GM19395 (cell line): ENCODE results near the gene NFATC2.

Experiments used
- ATAC-seq: cut with Tn5 transposase; IDR thresholded peaks from one replicate; pipeline ENCODE4 v1.9.1; 2021; ENCODE audit warnings: mild to moderate bottlenecking, moderate library complexity; ENCODE audit not compliant: unreplicated experiment

Gene NFATC2

DNA sequence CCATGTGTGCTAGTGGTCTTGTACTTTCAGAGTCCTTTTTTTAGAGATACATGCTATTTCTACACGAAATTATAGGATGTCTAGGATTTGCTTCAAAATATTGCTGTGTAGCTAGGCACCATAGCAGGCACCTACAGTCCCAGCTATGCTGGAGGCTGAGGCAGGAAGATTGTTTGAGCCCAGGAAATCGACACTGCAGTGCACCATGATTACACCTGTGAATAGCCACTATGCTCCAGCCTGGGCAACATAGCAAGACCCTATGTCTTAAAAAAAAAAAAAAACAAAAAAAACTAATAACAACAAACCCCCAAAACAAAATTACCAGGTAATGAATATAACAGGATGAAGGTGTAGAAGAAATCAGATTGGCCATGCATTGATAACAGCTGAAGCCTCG, 121.7 kb downstream of the NFATC2 start:
- no peak for ATAC-seq

DNA sequence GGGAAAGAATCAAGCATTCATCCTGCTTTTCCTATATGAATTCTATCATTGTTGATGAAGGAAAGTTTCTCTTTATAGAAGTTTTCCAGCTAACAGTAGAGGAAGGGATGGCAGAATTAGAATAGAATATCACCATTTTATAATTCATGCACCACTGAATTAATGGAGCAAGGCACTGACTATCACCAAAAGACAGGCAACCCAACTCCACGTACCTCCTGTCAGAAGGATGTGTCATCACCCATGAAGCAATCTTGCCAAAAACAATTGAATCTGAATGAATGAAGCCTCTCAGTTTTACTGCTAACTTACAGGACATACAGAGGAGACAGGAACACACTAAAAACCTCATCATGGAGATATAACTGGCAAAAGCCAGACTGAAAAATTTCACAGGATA, 122.4 kb downstream of the NFATC2 start:
- ATAC-seq: no peak

DNA sequence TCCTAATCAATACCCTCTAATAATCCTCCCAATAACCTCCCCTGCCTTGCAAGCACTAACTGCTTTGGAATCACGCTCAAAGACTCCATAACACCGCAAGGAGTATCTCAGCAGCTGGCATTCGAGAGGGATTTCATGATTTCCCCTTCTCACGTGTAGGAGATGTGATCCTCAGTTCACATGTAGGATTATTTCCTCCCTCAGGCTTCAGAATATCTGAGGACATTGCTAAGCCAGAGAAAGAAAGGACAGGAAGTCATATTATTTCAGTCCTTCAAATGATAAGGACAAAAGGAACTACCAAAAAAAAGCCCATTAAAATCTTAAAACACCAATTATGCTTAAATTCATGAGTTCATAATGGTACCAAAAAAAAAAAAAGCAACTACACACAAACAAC, 122.9 kb downstream of the NFATC2 start:
- ATAC-seq: no peak

DNA sequence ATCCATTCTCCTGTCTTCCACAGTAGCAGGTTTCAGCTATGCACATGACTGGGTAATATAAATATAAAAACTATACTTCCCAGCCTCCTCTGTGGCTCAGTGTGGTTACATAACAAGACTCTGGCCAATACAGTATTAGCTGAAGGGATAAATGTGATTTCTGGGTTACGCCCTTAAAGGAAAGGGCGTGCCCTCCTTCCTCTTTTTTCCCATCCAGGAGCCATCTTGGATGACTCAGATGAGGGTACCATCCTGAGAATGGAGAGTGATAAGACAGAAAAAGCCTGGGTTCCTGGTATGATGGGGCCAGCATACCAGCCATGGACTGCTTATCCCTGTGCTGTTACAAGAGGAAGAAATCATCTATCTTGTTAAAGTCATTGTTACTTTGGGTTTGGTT, 123.3 kb downstream of the NFATC2 start:
- ATAC-seq: no peak

DNA sequence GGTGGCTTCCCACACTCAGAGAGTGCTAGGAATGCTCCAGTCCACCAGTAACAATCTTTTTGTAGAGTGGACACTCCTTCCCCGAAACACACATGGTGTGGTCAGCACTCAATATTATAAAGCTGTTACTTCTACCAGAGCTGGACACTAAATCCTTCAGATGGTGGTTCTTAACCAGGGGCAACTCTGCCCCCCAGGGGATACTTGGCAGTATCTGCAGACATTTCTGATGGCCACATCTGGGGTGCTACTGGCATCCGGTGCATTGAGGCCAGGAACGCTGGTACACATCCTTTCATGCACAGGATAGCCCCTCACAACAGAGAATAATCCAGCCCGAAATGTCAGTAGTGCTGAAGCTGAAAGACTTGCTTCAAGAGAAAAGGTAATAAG, 124.4 kb downstream of the NFATC2 start:
- no peak for ATAC-seq

DNA sequence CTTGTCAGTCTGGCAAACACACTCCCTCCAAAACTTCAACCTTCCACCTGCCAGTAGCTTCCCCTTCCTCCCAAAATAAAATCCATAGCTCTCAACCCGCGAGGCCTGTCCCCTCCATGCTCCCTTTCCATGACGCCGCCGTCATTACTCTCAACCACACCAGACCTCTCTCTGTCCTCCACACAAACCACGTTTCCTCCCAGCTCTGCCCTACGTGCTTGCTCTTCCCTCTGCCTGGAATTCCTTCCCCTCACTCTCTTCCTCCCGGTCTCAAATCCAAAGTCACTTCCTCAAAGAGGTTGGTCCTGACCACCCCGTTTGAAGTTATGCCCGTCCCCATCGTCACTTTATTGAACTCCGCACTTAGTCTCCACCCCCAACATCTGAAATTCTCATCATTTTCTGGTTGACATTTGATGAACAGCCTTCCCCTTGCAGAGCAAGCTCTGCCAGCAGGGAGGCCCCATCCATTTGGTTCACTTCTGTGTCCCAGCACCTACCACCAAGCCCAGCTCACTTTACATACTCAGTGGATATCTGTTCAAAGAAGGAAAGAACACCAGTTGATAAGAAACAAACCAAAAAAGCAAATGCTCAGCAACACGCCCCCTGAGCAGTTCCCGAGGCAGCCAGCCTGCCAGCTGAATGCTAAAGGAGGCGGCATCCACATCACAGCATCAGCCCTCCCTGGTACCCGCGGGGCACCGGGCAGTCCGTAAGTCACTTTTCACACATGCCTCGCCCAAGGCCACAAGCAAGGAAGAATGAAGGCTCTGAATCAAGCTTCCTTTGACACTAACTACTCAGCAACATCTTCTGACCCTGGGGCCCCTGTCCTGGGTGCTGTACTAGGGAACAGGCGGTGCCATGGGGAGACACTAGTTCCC, 125.0 kb downstream of the NFATC2 start:
- no peak for ATAC-seq

DNA sequence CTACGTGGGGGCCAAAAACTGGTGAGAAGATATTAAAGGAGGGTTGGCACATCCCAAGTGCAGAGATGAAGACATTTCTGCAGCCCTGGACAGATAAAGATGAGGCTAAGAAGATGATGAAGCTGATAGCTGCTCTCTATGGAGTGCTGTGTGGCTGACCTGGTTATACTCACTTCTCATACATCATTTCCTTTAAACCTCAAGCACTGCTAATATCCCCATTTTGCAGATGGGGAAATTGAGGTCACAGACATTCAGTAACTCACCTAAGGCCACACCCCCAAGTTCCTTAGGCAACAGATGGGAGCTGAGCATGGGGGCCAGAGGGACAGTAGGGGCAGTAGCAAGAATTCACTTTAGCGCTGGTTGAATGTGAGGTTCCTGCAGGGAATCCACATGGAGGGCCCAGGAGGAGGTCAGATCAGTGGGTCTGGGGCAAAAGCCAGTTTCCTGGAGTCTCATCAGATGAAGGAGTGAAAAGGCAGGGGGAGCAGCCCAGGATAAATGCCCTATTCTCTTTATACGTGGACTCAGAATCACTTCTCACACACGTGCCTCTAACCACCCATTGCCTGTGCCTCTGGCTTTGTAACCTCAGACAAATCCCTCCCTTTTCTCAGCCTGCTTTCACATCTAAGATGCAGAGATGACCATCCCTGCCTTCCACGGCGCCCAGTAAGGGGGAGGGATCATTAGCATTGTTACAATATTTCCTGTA, 125.8 kb downstream of the NFATC2 start:
- ATAC-seq: no peak

DNA sequence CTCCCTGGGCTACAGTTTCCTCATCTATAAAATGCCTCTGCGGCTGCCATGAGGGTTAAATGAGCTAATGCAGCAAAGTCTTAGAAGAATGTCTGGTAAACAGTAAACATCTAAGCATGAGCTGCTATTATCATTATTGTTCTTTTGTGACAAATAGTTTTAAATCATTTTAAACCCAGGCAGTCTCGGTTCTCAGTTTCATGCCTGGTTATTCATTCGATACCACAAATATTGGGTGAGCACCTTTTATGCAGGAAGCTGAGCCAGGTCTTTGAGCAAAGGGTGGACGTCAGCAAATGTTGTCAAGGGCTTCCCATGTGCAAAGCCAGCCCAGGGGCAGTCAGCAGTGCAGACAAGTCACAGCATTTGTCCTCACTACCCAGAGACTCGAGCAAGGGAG, 128.7 kb downstream of the NFATC2 start:
- no peak for ATAC-seq

DNA sequence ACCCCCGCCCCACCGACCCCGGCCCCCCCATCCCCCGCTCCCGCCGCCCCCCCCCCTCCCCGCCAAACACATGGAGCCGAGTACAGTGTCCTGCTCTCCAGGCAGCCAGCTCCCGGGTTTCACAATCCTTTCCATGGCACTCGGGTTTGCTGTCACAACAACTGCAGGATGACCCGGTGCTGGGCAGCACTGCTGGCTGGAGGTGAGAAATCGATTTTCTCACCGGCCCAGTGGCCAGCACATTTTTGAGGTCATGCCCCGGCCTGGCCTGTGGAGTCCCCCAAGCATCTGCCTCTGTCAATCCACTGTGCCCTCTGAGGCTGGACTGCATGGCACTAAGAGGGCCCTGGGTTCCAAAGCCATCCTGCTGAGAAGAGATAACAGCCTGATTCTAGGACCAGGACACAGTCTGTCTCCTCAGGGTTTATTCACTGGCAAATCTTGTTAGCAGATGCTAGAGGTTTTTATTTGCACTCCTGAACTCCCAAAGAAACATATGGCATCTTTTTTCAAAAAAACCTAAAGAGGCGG, 129.5 kb downstream of the NFATC2 start:
- ATAC-seq: no peak

DNA sequence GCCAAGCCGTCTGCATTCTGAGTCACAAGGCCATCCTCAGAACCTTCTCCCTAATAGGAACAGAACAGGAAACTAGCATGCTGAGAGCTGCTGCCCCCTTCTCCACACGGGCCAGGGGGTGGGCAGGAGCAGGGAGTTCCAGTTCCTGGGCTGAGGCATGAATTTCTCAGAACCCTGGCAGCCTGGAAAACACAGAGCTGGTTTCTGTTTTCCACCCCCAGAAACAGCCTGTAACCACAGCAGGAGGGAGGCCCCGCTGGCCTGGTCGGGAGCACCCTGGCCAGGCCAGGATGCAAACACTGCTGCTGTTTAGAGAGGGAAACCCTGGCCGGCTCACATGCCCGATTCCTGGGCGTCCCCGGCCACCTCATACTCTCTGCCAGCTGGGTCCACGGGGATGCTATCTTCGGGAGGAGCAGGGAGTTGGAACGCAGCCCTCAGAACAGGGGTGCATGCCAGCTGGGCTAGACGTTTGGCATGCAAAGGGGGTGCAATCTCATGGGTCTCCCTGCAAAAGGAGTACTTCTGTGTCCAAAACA, 130.1 kb downstream of the NFATC2 start:
- no peak for ATAC-seq

DNA sequence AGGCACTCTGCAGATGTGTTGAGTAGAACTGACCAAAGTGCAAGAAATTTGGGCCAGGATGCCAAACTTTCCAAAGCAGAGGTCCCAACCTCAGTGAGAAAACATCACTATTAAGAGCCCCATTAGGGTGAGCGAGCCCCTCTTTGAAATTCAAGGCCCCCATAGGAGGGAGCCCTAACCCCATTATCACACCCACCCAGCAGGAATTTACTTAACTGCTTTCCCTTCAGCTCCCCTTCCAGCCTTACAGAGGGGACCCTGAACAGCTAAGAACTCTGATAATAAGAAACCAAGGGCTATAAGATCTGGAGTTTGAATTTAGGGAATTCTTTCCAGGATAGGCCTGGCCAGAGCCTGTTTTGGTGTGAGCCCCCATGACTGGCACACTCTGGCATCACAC, 130.6 kb downstream of the NFATC2 start:
- ATAC-seq: no peak

DNA sequence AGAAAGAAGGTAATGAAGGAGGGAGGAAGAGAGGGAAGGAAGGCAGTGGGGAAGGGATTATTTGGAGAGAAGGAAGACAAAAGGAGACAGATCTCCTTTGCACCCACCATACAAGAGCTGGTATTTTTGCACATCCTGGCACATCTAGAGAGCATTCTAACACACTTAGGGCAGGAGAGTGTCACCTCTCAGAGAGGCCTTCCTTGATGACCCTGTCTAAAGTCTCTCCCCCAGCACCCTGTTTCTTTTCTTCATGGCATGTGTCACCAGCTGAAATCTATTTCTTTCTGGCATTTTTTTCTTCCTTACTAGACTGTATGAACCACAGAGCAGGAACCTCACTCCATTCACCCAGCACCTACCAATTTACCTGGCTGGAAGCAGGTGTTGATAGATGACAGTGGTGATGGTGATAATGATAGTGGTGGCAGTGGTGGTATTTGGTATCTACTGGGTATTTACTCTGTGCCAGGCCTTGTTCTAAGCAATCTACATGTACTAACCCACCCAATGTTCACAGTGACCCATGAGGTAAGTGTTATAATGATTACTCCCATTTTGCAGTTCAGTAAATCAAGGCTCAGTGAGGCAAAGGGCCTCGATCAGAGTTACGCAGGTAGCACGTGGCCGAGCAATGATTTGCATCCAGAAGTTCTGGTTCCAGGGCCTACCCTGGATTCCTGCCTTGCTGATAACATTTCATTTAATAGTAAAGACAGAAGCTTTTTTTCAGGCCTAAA, 131.8 kb downstream of the NFATC2 start:
- no peak for ATAC-seq

DNA sequence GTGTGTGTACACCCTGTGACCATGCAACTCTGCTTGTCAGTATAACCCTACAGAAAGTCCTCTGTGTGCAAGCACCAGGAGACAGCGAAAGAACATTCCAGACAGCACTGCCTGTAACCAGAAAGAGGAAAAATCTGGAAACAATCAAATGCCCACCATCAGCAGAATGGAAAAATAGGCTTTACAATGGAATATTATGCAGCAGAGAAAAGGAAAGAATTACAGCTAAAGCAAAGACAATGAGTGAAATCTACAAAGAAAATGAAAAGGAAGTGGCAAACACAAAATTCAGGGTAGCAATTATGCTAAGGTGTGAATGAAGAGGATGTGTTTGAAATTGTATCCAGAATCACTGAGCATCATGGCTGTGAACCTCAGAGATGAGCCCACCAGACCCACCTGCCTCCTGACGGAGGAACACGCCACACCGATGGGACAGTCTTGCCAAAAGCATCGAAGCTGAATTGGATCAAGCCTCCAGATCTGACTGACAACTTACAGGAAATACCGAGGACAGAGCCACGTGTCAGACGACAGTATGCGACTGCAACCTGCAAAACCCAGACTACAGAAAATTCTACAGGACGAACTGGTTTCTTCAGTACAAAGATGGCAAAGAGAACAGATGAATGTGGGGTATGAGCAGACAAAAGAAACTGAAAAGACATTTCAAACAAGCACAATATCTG, 133.2 kb downstream of the NFATC2 start:
- ATAC-seq: no peak

DNA sequence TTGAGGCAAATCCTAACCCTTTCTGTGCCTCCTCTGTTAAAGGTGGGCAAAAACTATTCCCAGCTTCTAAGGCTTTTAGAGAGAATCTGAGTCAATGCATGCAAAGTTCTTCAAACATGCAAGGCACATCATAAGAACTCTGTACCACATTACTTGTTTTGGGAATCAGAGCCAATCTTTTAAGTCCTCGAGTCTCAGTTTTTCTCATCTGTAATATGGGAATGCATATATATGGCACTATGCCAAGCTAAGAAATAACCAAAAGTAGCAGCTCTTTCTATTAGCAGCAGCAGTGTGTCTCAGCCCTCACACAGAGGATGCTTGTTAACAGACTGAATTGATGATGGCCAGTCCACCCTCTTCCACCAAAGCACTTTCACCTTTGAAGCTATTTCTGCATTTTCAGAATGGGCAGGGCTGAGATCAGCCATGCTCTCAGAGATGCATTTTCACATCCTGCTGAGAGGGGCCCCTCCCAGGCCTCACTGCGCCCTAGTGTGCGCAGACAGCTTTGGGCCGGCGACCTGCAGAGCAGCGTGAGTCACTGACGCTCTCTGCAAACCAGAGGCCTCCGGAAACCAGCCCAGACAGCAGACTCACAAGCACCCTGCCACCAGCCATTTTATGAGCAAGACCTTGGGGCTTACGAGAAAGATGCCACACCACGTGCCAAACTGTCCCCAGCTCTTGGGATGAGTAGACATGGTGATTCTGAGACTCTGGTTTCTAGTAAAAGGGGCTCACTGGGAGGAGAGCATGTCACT, 138.0 kb downstream of the NFATC2 start:
- peak; percentile 78 for ATAC-seq

DNA sequence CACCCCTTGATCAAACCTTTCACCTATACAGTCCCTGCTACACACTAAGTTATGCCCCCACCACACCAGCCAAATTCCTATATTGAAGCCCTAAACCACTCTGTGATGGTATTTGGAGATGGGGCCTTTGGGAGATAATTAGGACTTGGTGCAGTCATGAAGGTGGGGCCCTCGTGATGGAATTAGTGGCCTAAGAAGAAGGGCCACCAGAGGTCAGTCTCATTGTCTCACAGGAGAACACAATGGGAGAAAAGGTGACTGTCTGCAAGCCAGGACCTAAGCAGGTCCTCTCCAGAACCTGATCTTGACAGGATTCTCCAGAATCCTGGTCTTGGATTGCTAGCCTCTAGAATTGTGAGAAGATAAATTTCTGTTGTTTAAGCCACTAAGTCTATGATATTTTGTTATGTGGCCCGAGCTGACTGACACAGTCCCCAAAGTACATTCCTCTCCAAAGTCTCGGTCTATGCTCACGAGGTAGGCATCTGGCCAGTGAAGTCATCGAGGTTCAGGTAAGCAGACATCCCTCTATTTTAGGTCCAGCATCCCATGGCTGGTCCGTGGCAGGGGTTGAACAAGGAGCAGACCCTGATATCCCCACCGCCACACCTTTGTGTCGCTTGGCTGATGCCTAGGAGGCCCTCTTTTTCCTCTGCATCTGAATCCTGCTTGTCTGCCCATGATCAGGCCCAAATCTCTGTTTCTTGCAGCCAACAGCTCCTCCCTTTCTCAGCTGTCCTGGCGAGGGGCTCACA, 138.9 kb downstream of the NFATC2 start:
- ATAC-seq: no peak

DNA sequence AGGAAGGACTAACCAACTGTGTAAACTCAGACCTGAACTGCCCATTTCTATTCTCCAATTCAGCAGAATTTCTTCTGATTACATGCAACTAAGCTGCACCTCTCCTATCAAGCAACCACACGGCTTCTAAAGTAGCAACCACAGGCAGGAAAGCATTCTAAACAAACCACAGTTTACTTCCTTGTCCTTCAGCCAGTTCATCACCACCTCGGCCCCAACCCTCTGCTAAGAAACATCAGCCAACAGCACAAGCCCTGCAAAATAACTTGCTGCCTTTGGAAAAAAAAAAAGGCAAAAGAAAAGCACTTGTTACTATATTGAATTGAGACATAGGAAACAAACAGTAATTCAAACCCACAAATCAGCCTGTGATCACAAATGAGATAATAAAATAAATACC, 140.3 kb downstream of the NFATC2 start:
- ATAC-seq: no peak

DNA sequence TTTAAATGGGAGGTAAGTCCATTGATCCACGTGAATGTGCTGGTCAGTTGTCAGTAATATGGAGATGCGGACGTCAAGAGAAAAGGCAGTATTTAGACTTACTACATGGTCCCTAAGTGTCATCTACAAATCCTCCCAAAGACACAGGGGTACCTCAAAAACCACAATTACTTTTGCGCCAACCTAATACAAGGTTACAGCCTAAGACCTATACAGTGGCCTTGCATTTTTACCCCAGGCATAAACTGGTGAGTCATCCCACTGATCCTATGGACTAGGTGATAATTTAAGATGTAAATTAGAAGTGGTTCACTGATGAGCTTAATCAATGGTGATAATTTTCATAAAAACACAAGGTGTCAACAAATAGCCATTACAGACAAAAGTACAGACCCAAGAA, 141.0 kb downstream of the NFATC2 start:
- no peak for ATAC-seq

DNA sequence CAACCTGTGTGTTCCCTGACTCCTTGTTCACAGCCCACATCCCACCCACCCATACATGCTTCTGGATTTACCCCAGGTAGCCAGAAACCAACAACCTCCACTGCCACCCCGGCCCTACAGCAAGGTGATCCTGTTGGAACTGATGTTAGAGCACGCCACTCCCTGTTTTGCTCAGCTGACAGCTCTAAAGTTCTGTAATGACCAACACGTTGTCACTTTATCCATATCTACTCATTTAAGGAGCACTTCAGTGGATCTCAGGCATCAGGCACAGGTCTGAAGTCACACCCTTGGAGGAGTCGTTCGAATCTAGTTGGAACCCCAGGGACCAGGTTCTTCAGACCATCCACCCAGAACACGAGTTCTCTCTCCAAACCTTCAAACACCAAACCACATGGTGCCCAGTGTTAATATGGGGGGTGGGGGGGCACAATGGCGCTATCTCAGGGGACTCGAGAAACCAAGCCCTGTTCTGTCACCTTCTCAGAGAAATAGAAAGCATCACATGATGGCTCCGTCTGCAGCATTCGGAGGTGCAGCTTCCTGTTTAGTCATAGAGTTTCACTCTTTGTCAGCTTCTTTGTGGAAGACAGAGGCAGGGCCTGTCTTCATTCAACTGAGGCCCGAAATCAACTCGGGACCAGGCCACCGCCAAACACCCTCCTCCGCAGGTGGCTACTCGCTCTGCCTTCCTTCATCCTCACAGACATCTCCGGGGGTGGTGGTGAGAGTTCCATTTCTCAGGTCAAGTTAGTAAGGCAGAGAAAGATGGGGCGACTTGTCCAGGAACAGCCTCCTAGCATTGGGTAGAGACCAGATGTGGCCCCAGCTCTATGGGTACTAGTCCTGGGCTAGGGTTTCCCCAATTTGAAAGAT, 142.2 kb downstream of the NFATC2 start:
- peak; percentile 76 for ATAC-seq
